IMR-90 (cell line): ENCODE measurements around the gene RPS3. TPM values are rescaled to one million over a fixed set of nuclear protein-coding genes. Genes with fewer than 3 reads are reported as not detected.

Experiments
- ATAC-seq: fragments of 200-7000 bp; cut with Tn5 transposase; 2 replicates; pipeline ENCODE4 v1.9.1; 2020; ENCODE audit warnings: low read depth, mild to moderate bottlenecking, moderate library complexity
- BruUV-seq: library from RNA; stranded (reverse); fragments of 400-500 nt; replicated peaks from 2 replicates; lab custom pipeline; 2021; lab: Mats Ljungman, UMichigan
- CTCF ChIA-PET: fragments of 300-600 bp; formaldehyde crosslinking; extraction: SDS; loops from one replicate; lab custom pipeline; 2021; ENCODE audit warnings: antibody characterized with exemption; lab: Yijun Ruan, JAX
- POLR2A ChIA-PET: fragments of 300-600 bp; sonication (Branson Sonifier 250); formaldehyde crosslinking; loops from one replicate; lab custom pipeline; 2022; ENCODE audit warnings: antibody characterized with exemption; ENCODE audit not compliant: unreplicated experiment; lab: Charles Lee
- DNase-seq: peaks from one replicate; pipeline ENCODE4 v3.0.0; 2013
- H2AFZ ChIP-seq: replicated peaks from 2 replicates; pipeline ENCODE3; 2013; ENCODE audit warnings: low read length, mild to moderate bottlenecking; ENCODE audit not compliant: poor library complexity
- H2AK5ac ChIP-seq: 2 replicates; pipeline ENCODE4 v1.6.1; 2013; ENCODE audit warnings: low read depth, low read length, inconsistent platforms
- H2AK9ac ChIP-seq: replicated peaks from 2 replicates; pipeline ENCODE3; 2013; ENCODE audit warnings: mild to moderate bottlenecking, low read depth, low read length, moderate library complexity; ENCODE audit not compliant: poor library complexity
- H2BK120ac ChIP-seq: 2 replicates; pipeline ENCODE4 v1.6.1; 2013; ENCODE audit warnings: low read depth, low read length, inconsistent platforms
- H2BK15ac ChIP-seq: 3 replicates; pipeline ENCODE4 v1.6.1; 2013; ENCODE audit warnings: low read depth, low read length, inconsistent platforms
- H2BK20ac ChIP-seq: 2 replicates; pipeline ENCODE4 v1.6.1; 2013; ENCODE audit warnings: low read depth, mild to moderate bottlenecking, inconsistent platforms, low read length, moderate library complexity
- H2BK5ac ChIP-seq: 2 replicates; pipeline ENCODE4 v1.6.1; 2013; ENCODE audit warnings: mild to moderate bottlenecking, low read depth, low read length, inconsistent platforms; ENCODE audit not compliant: poor library complexity, severe bottlenecking
- H3K14ac ChIP-seq: replicated peaks from 2 replicates; pipeline ENCODE4 v1.6.1; 2013; ENCODE audit warnings: low read depth, low read length, inconsistent platforms
- H3K18ac ChIP-seq: 2 replicates; pipeline ENCODE4 v1.6.1; 2013; ENCODE audit warnings: low read depth, low read length, control low read depth
- H3K23ac ChIP-seq: 2 replicates; pipeline ENCODE4 v1.6.1; 2013; ENCODE audit warnings: low read depth, low read length, inconsistent platforms
- H3K27ac ChIP-seq: 2 replicates; pipeline ENCODE4 v1.5.1; 2013; ENCODE audit warnings: mild to moderate bottlenecking, control low read depth, low read length; ENCODE audit not compliant: insufficient read depth
- H3K27me3 ChIP-seq: 2 replicates; pipeline ENCODE4 v1.6.1; 2013; ENCODE audit warnings: low read length; ENCODE audit not compliant: control insufficient read depth, insufficient read depth
- H3K36me3 ChIP-seq: 2 replicates; pipeline ENCODE4 v1.6.1; 2013; ENCODE audit warnings: low read length, mixed read lengths; ENCODE audit not compliant: control insufficient read depth, insufficient read depth
- H3K4ac ChIP-seq: 2 replicates; pipeline ENCODE4 v1.6.1; 2013; ENCODE audit warnings: low read depth, low read length, inconsistent platforms
- H3K4me1 ChIP-seq: 2 replicates; pipeline ENCODE4 v1.6.1; 2013; ENCODE audit warnings: low read length, mixed read lengths; ENCODE audit not compliant: control insufficient read depth, insufficient read depth
- H3K4me2 ChIP-seq: 2 replicates; pipeline ENCODE4 v1.6.1; 2013; ENCODE audit warnings: low read depth, mild to moderate bottlenecking, control low read depth, low read length, moderate library complexity
- H3K4me3 ChIP-seq: 2 replicates; pipeline ENCODE4 v1.5.1; 2013; ENCODE audit warnings: low read depth, mild to moderate bottlenecking, control low read depth, low read length, moderate library complexity; ENCODE audit not compliant: insufficient read depth
- H3K56ac ChIP-seq: 2 replicates; pipeline ENCODE4 v1.6.1; 2013; ENCODE audit warnings: low read length, inconsistent platforms; ENCODE audit not compliant: insufficient read depth; ENCODE audit errors: extremely low read depth
- H3K79me1 ChIP-seq, 2 experiments: 2 replicates each; pipeline ENCODE4 v1.6.1; 2013; ENCODE audit warnings: low read length in 2 of 2, inconsistent platforms in 1 of 2, low read depth in 1 of 2
- H3K9ac ChIP-seq: 2 replicates; pipeline ENCODE4 v1.6.1; 2013; ENCODE audit warnings: low read depth, low read length, control low read depth
- H3K9me1 ChIP-seq: 2 replicates; pipeline ENCODE4 v1.6.1; 2013; ENCODE audit warnings: low read length, inconsistent platforms; ENCODE audit not compliant: insufficient read depth
- H3K9me3 ChIP-seq: 2 replicates; pipeline ENCODE4 v1.6.1; 2013; ENCODE audit warnings: low read length; ENCODE audit not compliant: control insufficient read depth, insufficient read depth
- H4K20me1 ChIP-seq: 2 replicates; pipeline ENCODE4 v1.6.1; 2013; ENCODE audit warnings: low read length, inconsistent platforms; ENCODE audit not compliant: insufficient read depth
- H4K5ac ChIP-seq: 2 replicates; pipeline ENCODE4 v1.6.1; 2013; ENCODE audit warnings: mild to moderate bottlenecking, low read depth, low read length, control low read depth
- H4K8ac ChIP-seq, 2 experiments: 2 replicates each; pipeline ENCODE4 v1.6.1; 2013; ENCODE audit warnings: low read depth in 2 of 2, low read length in 2 of 2, control low read depth in 1 of 2, inconsistent platforms in 1 of 2
- H4K91ac ChIP-seq: 2 replicates; pipeline ENCODE4 v1.6.1; 2013; ENCODE audit warnings: low read depth, low read length, inconsistent platforms; ENCODE audit not compliant: insufficient read depth
- CEBPB ChIP-seq: IDR thresholded peaks from 2 replicates; pipeline ENCODE4 v1.6.1; 2012; ENCODE audit warnings: low read depth, low read length, improper control_type of control experiment
- CHD1 ChIP-seq: IDR thresholded peaks from 2 replicates; pipeline ENCODE4 v1.6.1; 2012; ENCODE audit warnings: low read depth, low read length, improper control_type of control experiment
- MAZ ChIP-seq: IDR thresholded peaks from 2 replicates; pipeline ENCODE4 v1.6.1; 2012; ENCODE audit warnings: low read depth, mild to moderate bottlenecking, low read length, improper control_type of control experiment, moderate library complexity, borderline replicate concordance
- NFE2L2 ChIP-seq: fragments of 150-350 bp; IDR thresholded peaks from 2 replicates; pipeline ENCODE4 v1.6.1; 2016; ENCODE audit warnings: low read depth, mild to moderate bottlenecking, low read length
- RAD21 ChIP-seq: IDR thresholded peaks from 2 replicates; pipeline ENCODE4 v1.6.1; 2012; ENCODE audit warnings: low read length, improper control_type of control experiment
- SMC3 ChIP-seq: fragments of 150-350 bp; IDR thresholded peaks from 2 replicates; pipeline ENCODE4 v1.6.1; 2016; ENCODE audit warnings: low read depth, mild to moderate bottlenecking, antibody characterized with exemption, low read length, moderate library complexity
- WGBS, 2 experiments: methylation state at CpG; one replicate each; pipeline versions ENCODE4 v1.1.5 to v1.1.7; 2013; ENCODE audit warnings: missing lambda C conversion rate in 2 of 2; ENCODE audit not compliant: insufficient read length in 1 of 2; ENCODE audit errors: extremely low coverage in 2 of 2; 5-methylcytosine and 5-hydroxymethylcytosine counted together
- dilution Hi-C: fragments of 300-500 bp; cut with HindIII; formaldehyde crosslinking; loops from one replicate; pipeline ENCODE4 v1.14.3; 2018; ENCODE audit warnings: low sequenced_read_pairs; ENCODE audit not compliant: unreplicated experiment
- in situ Hi-C: fragments of 300-500 bp; cut with MboI; formaldehyde crosslinking; loops from 3 replicates; pipeline ENCODE4 v1.14.3; 2019; ENCODE audit warnings: low sequenced_read_pairs, inconsistent platforms, mixed read lengths
- intact Hi-C: fragments of 100-400 bp; cut with micrococcal nuclease; formaldehyde crosslinking; loops from 2 replicates; pipeline ENCODE4 v1.10.0; 2022
- polyA plus RNA-seq, 3 experiments: library from polyadenylated mRNA; depleted of rRNA; stranded (reverse); fragments of >200 nt; gene quantifications; 2 replicates each; pipeline ENCODE4 v1.2.3, GENCODE V29; 2012; ENCODE audit warnings: low replicate concordance in 1 of 3
- total RNA-seq: library from RNA; depleted of rRNA; stranded (reverse); fragments of >200 nt; gene quantifications from 2 replicates; pipeline ENCODE4 v1.2.3, GENCODE V29; 2012

Gene RPS3
- total and polyA plus RNA-seq, 2 of the 4 experiments (the other 2 are of a cell fraction) = 2,360 to 2,477 TPM

GRCh38 chr11:75350122-75350742 is 49.1 kb upstream of the RPS3 start:
- DNase-seq (no peak), ATAC-seq (no peak)
- Histone ChIP-seq H4K20me1 (peaks cover 20% of the 10 kb centered on the region), H2BK120ac (peak overlapping the region; percentile 44), H3K23ac (no peak overlapping the region), H3K56ac (no peak overlapping the region), H3K4me1 (peaks cover 39% of the 10 kb centered on the region), H2BK20ac (0 out of 2 replicates have a peak overlapping the region, but pooled peaks have one; percentile 8), H2BK15ac (0 out of 3 replicates have a peak overlapping the region, but pooled peaks have one; percentile 4), H4K5ac (peak overlapping the region; percentile 77), H3K79me1 (peaks cover 0 to 28% of the 10 kb centered on the region in 2 experiments; a peak in 2 of 4 replicates), H3K36me3 (no peaks in the 10 kb centered on the region), H3K18ac (peak overlapping the region; percentile 31; the same call in 1 of the 2 replicates), H3K9ac (peak overlapping the region; percentile 35; the same call in 1 of the 2 replicates), H3K9me3 (no peaks in the 10 kb centered on the region), H4K91ac (peak overlapping the region; percentile 44; the same call in 1 of the 2 replicates), H3K27me3 (peaks cover 2% of the 10 kb centered on the region; the same call in 1 of the 2 replicates), H2AK5ac (peak overlapping the region; percentile 99), H3K4ac (peak overlapping the region; percentile 40), H3K4me3 (peak overlapping the region; percentile 68; the same call in 1 of the 2 replicates), H2AK9ac (peak overlapping the region; percentile 95), H2BK5ac (no peak overlapping the region), H3K27ac (no peak overlapping the region; the same call in 1 of the 2 replicates), H3K4me2 (peak overlapping the region; percentile 100; the same call in 1 of the 2 replicates), H4K8ac (no peak overlapping the region), H3K9me1 (peaks cover 28% of the 10 kb centered on the region), H3K14ac (no peak overlapping the region), H2AFZ (peak overlapping the region; percentile 92)
- WGBS, 2 experiments = 65% methylated on average over 2 of the region's 9 CpGs; no CpG with 5 or more reads in 1 of the 2 experiments
- intact Hi-C loops (no loop called here), dilution Hi-C loops (no loop called here), in situ Hi-C loops (no loop called here)
- CTCF ChIA-PET = no interaction called here
- POLR2A ChIA-PET = no interaction called here
- TF ChIP-seq RAD21 = no peak
- no peak for TF ChIP-seq CHD1
- no peak for TF ChIP-seq MAZ
- no peak for TF ChIP-seq NFE2L2
- no peak for TF ChIP-seq SMC3
- TF ChIP-seq CEBPB = no peak
- no TSS peak for BruUV-seq
